GM19023 (cell line): Measurements from ENCODE around the gene MARVELD3.
"Not testable (repeated sequence)": the region's sequence is repeated elsewhere in the genome, so short reads cannot be mapped to it uniquely, and the experiment has no call there.

ENCODE experiments used
- ATAC-seq: cut with Tn5 transposase; IDR thresholded peaks from one replicate; pipeline ENCODE4 v1.9.1; 2021; ENCODE audit warnings: mild to moderate bottlenecking, moderate library complexity; ENCODE audit not compliant: unreplicated experiment

The MARVELD3 gene

GRCh38 chr16:71626018-71626857 lies at the start of gene MARVELD3:
TSS of gene MARVELD3 (plus strand) at chr16:71626184. CDS start at chr16:71626230, 46 bp downstream.
- no peak for ATAC-seq

GRCh38 chr16:71576971-71577370 lies 49.0 kb upstream of the MARVELD3 start, which contains the start of gene TAT:
TSS of gene TAT (minus strand) at chr16:71577092. CDS start at chr16:71576415, 677 bp downstream.
- ATAC-seq, result no peak

GRCh38 chr16:71582553-71582848 lies 43.5 kb upstream of the MARVELD3 start:
- ATAC-seq, result not testable (repeated sequence)

- no peak for ATAC-seq
Measured at GRCh38 chr16:71584543-71585317, 41.3 kb upstream of the MARVELD3 start.

- no peak for ATAC-seq
Measured at GRCh38 chr16:71585318-71585703, 40.7 kb upstream of the MARVELD3 start.

GRCh38 chr16:71589334-71589733 lies 36.6 kb upstream of the MARVELD3 start:
- not testable (repeated sequence) for ATAC-seq

- not testable (repeated sequence) for ATAC-seq
Measured at GRCh38 chr16:71590071-71590470, 35.9 kb upstream of the MARVELD3 start.

- ATAC-seq, result no peak
Measured at GRCh38 chr16:71590584-71590983, 35.4 kb upstream of the MARVELD3 start.

- no peak for ATAC-seq
Measured at GRCh38 chr16:71591917-71592316, 34.1 kb upstream of the MARVELD3 start.

GRCh38 chr16:71593048-71593999 lies 32.7 kb upstream of the MARVELD3 start:
- no peak for ATAC-seq

- no peak for ATAC-seq
Measured at GRCh38 chr16:71594000-71594646, 31.9 kb upstream of the MARVELD3 start.

- not testable (repeated sequence) for ATAC-seq
Measured at GRCh38 chr16:71595340-71595826, 30.6 kb upstream of the MARVELD3 start.

- ATAC-seq, result not testable (repeated sequence)
Measured at GRCh38 chr16:71598426-71598825, 27.6 kb upstream of the MARVELD3 start.

GRCh38 chr16:71600822-71601221 lies 25.2 kb upstream of the MARVELD3 start:
- ATAC-seq, result no peak

GRCh38 chr16:71609066-71609465 lies 16.9 kb upstream of the MARVELD3 start:
- no peak for ATAC-seq

GRCh38 chr16:71610447-71610846 lies 15.5 kb upstream of the MARVELD3 start:
- ATAC-seq, result no peak

GRCh38 chr16:71610936-71611871 lies 14.8 kb upstream of the MARVELD3 start:
- ATAC-seq, result peak; percentile 53

- not testable (repeated sequence) for ATAC-seq
Measured at GRCh38 chr16:71614956-71615355, 11.0 kb upstream of the MARVELD3 start.

GRCh38 chr16:71618429-71618828 lies 7.6 kb upstream of the MARVELD3 start:
- no peak for ATAC-seq
